H9 (cell line): Measurements from ENCODE around the gene IGSF1. TPM values are rescaled to one million over a fixed set of nuclear protein-coding genes. Genes with fewer than 3 reads are reported as not detected.

Experiments
- DNase-seq: peaks from one replicate; pipeline ENCODE4 v3.0.0-alpha.2; 2017
- H2AFZ ChIP-seq: one replicate; pipeline ENCODE4 v1.6.1; 2013; ENCODE audit warnings: mild to moderate bottlenecking, low read length, control low read depth, moderate library complexity
- H2AK5ac ChIP-seq: 2 replicates; pipeline ENCODE4 v1.6.1; 2013; ENCODE audit warnings: low read length, control low read depth, mixed read lengths; ENCODE audit not compliant: insufficient read length
- H2BK120ac ChIP-seq: one replicate; pipeline ENCODE4 v1.6.1; 2013; ENCODE audit warnings: low read depth, mild to moderate bottlenecking, low read length, control low read depth, inconsistent platforms; ENCODE audit not compliant: poor library complexity, severe bottlenecking
- H2BK12ac ChIP-seq: 2 replicates; pipeline ENCODE4 v1.6.1; 2013; ENCODE audit warnings: low read length, control low read depth, mixed read lengths, low read depth; ENCODE audit not compliant: insufficient read length
- H2BK15ac ChIP-seq: 2 replicates; pipeline ENCODE4 v1.6.1; 2013; ENCODE audit warnings: low read depth, low read length, control low read depth
- H2BK20ac ChIP-seq: one replicate; pipeline ENCODE4 v1.6.1; 2013; ENCODE audit warnings: low read depth, mild to moderate bottlenecking, low read length, control low read depth, inconsistent platforms; ENCODE audit not compliant: poor library complexity, severe bottlenecking
- H2BK5ac ChIP-seq: 2 replicates; pipeline ENCODE4 v1.6.1; 2013; ENCODE audit warnings: low read length, control low read depth, mixed read lengths; ENCODE audit not compliant: insufficient read length
- H3K14ac ChIP-seq: 2 replicates; pipeline ENCODE4 v1.6.1; 2013; ENCODE audit warnings: low read length, control low read depth; ENCODE audit not compliant: insufficient read depth
- H3K18ac ChIP-seq: 2 replicates; pipeline ENCODE4 v1.6.1; 2013; ENCODE audit warnings: low read depth, mild to moderate bottlenecking, mixed read lengths, low read length, control low read depth; ENCODE audit not compliant: insufficient read length
- H3K23ac ChIP-seq: 2 replicates; pipeline ENCODE4 v1.6.1; 2013; ENCODE audit warnings: low read length, control low read depth, mixed read lengths, low read depth; ENCODE audit not compliant: insufficient read length
- H3K23me2 ChIP-seq: 2 replicates; pipeline ENCODE4 v1.6.1; 2013; ENCODE audit warnings: low read depth, mild to moderate bottlenecking, mixed read lengths, low read length, control low read depth; ENCODE audit not compliant: insufficient read length, poor library complexity, severe bottlenecking
- H3K27ac ChIP-seq: 2 replicates; pipeline ENCODE4 v1.5.1; 2013; ENCODE audit warnings: low read length, control low read depth, mixed read lengths, low read depth; ENCODE audit not compliant: insufficient read length
- H3K27me3 ChIP-seq: 2 replicates; pipeline ENCODE4 v1.6.1; 2013; ENCODE audit warnings: low read length, control low read depth, inconsistent platforms; ENCODE audit not compliant: insufficient read depth
- H3K4ac ChIP-seq: 2 replicates; pipeline ENCODE4 v1.6.1; 2013; ENCODE audit warnings: low read depth, mild to moderate bottlenecking, control low read depth, inconsistent platforms, low read length, moderate library complexity
- H3K4me1 ChIP-seq: 2 replicates; pipeline ENCODE4 v1.6.1; 2013; ENCODE audit warnings: low read length, control low read depth, inconsistent platforms; ENCODE audit not compliant: insufficient read depth
- H3K4me2 ChIP-seq: 2 replicates; pipeline ENCODE4 v1.6.1; 2013; ENCODE audit warnings: low read length, control low read depth, mixed read lengths; ENCODE audit not compliant: insufficient read length, insufficient read depth
- H3K56ac ChIP-seq: 2 replicates; pipeline ENCODE4 v1.6.1; 2013; ENCODE audit warnings: low read depth, mild to moderate bottlenecking, mixed read lengths, low read length, control low read depth; ENCODE audit not compliant: insufficient read length
- H3K79me1 ChIP-seq: 2 replicates; pipeline ENCODE4 v1.6.1; 2013; ENCODE audit warnings: low read depth, mild to moderate bottlenecking, moderate library complexity, low read length, control low read depth, inconsistent platforms; ENCODE audit not compliant: insufficient read depth, poor library complexity, severe bottlenecking
- H3K79me2 ChIP-seq: 2 replicates; pipeline ENCODE4 v1.6.1; 2013; ENCODE audit warnings: low read length, control low read depth, inconsistent platforms; ENCODE audit not compliant: insufficient read depth
- H3K9ac ChIP-seq: 2 replicates; pipeline ENCODE4 v1.6.1; 2013; ENCODE audit warnings: low read length, control low read depth, mixed read lengths; ENCODE audit not compliant: insufficient read length; ENCODE audit errors: extremely low read depth
- H3K9me3 ChIP-seq: one replicate; pipeline ENCODE4 v1.6.1; 2013; ENCODE audit warnings: low read depth, low read length, inconsistent platforms; ENCODE audit not compliant: control insufficient read depth
- H3T11ph ChIP-seq: one replicate; pipeline ENCODE4 v1.6.1; 2013; ENCODE audit warnings: mild to moderate bottlenecking, low read length, control low read depth, inconsistent platforms
- H4K20me1 ChIP-seq: one replicate; pipeline ENCODE4 v1.6.1; 2013; ENCODE audit not compliant: control insufficient read depth, insufficient read length, insufficient read depth
- H4K5ac ChIP-seq: 2 replicates; pipeline ENCODE4 v1.6.1; 2013; ENCODE audit warnings: low read depth, mild to moderate bottlenecking, mixed read lengths, low read length, control low read depth; ENCODE audit not compliant: insufficient read length
- H4K8ac ChIP-seq: replicated peaks from 2 replicates; pipeline ENCODE4 v1.6.1; 2013; ENCODE audit warnings: low read length, control low read depth, mixed read lengths, low read depth; ENCODE audit not compliant: insufficient read length
- H4K91ac ChIP-seq: 2 replicates; pipeline ENCODE4 v1.6.1; 2013; ENCODE audit warnings: low read depth, mild to moderate bottlenecking, moderate library complexity, mixed read lengths, low read length, control low read depth; ENCODE audit not compliant: insufficient read length
- H3K27ac Mint-ChIP-seq, 3 experiments: 2 replicates in 2 of 3; 3 replicates in 1 of 3; pipeline ENCODE4 v1.8.0; 2020 to 2021; ENCODE audit warnings: mixed read lengths in 3 of 3, mild to moderate bottlenecking in 1 of 3, moderate library complexity in 1 of 3
- H3K27me3 Mint-ChIP-seq: 2 replicates; pipeline ENCODE4 v1.8.0; 2021; ENCODE audit warnings: low read depth, mild to moderate bottlenecking, moderate library complexity, mixed read lengths
- H3K36me3 Mint-ChIP-seq, 3 experiments: 2 replicates in 2 of 3; 3 replicates in 1 of 3; pipeline ENCODE4 v1.8.0; 2020 to 2021; ENCODE audit warnings: low read depth in 3 of 3, mixed read lengths in 3 of 3; ENCODE audit not compliant: insufficient read depth in 1 of 3
- H3K4me1 Mint-ChIP-seq, 2 experiments: 2 replicates each; pipeline ENCODE4 v1.8.0; 2020; ENCODE audit warnings: mixed read lengths in 2 of 2
- H3K4me3 Mint-ChIP-seq, 2 experiments: 2 replicates in 1 of 2; 3 replicates in 1 of 2; pipeline ENCODE4 v1.8.0; 2020 to 2021; ENCODE audit warnings: mild to moderate bottlenecking in 2 of 2, mixed read lengths in 2 of 2, moderate library complexity in 1 of 2
- H3K9me3 Mint-ChIP-seq, 2 experiments: 2 replicates in 1 of 2; 3 replicates in 1 of 2; pipeline ENCODE4 v1.8.0; 2020; ENCODE audit warnings: mild to moderate bottlenecking in 2 of 2, mixed read lengths in 2 of 2, moderate library complexity in 1 of 2
- CTCF ChIP-seq: fragments of 200-600 bp; sonication (generic); conservative IDR thresholded peaks from 3 replicates; pipeline ENCODE4 v1.8.0; 2021; ENCODE audit warnings: antibody characterized with exemption, mild to moderate bottlenecking
- WGBS: extraction: QIAGEN DNeasy Blood & Tissue Kit; methylation state at CpG from one replicate; pipeline ENCODE4 v1.1.7; 2013; ENCODE audit warnings: missing lambda C conversion rate, low lambda C conversion rate, mixed read lengths; ENCODE audit not compliant: insufficient read length; ENCODE audit errors: extremely low coverage; 5-methylcytosine and 5-hydroxymethylcytosine counted together
- total RNA-seq: library from RNA; stranded (reverse); gene quantifications from 2 replicates; pipeline ENCODE4 v1.2.1, GENCODE V29; 2021

Gene IGSF1
- total RNA-seq, 1 experiment from 2014 or later: 12.5 TPM

- H3K23ac ChIP-seq: no peak overlapping the region
- H3K9ac ChIP-seq: no peak overlapping the region
- no peak overlapping the region for H2BK5ac ChIP-seq
- no peaks in the 10 kb centered on the region for H3K9me3 Mint-ChIP-seq
- H3K4me3 Mint-ChIP-seq: no peak overlapping the region
- H4K8ac ChIP-seq: no peak overlapping the region
- H3K18ac ChIP-seq: no peak overlapping the region
- no peaks in the 10 kb centered on the region for H3K79me2 ChIP-seq
- H4K20me1 ChIP-seq: no peaks in the 10 kb centered on the region
- H3K4me2 ChIP-seq: no peak overlapping the region
- no peak overlapping the region for H3K27ac Mint-ChIP-seq
- H3K9me3 ChIP-seq: no peaks in the 10 kb centered on the region
- no peak overlapping the region for H2BK15ac ChIP-seq
- no peak for TF ChIP-seq CTCF
- H2BK20ac ChIP-seq: no peak overlapping the region
- H3K27me3 Mint-ChIP-seq: no peaks in the 10 kb centered on the region
- peaks cover 13 to 26% of the 10 kb centered on the region in 2 experiments for H3K4me1 Mint-ChIP-seq
- H3T11ph ChIP-seq: peak overlapping the region; percentile 61
- H3K23me2 ChIP-seq: no peaks in the 10 kb centered on the region
- no peak overlapping the region for H2AK5ac ChIP-seq
- no peak overlapping the region for H2AFZ ChIP-seq
- no peak overlapping the region for H4K5ac ChIP-seq
- no peak for DNase-seq
- no CpG with 5 or more reads among the region's 3 CpGs for WGBS
- H3K27ac ChIP-seq: no peak overlapping the region
- H3K14ac ChIP-seq: peak overlapping the region; percentile 44; the same call in 1 of the 2 replicates
- H2BK120ac ChIP-seq: peak overlapping the region; percentile 76
- no peaks in the 10 kb centered on the region for H3K27me3 ChIP-seq
- H2BK12ac ChIP-seq: peak overlapping the region; percentile 53
- H4K91ac ChIP-seq: no peak overlapping the region
- H3K36me3 Mint-ChIP-seq: peaks cover 8 to 24% (median 9%) of the 10 kb centered on the region in 3 experiments; a peak in 4 of 7 replicates
- peaks cover 7% of the 10 kb centered on the region; the same call in 1 of the 2 replicates for H3K4me1 ChIP-seq
- H3K56ac ChIP-seq: no peak overlapping the region
- H3K4ac ChIP-seq: no peak overlapping the region; the same call in 1 of the 2 replicates
- no peaks in the 10 kb centered on the region for H3K79me1 ChIP-seq
Measured at GRCh38 chrX:131271826-131272225, 17.3 kb downstream of the IGSF1 start.
